Measurements from ENCODE around the gene FKBP2.
A peak's percentile ranks its signal among the peaks of the same experiment; 100 is the strongest.

Gene FKBP2

DNA sequence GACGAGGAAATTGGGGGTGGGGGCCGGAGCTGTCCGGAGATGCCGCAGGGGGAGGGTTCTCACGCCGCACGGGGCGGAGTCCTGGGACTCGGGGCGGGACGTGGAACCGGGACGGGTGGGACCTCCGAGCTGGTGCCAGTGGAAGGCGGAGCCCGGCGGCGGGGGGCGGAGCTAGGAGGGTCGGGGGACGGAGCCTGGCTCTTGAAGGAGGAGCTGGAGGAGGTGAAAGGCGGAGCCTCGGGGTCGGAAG lies 271 bp downstream of the FKBP2 start:
- FAIRE-seq (no peak), DNase-seq (ENCODE audit: insufficient read length, low spot score) (peak; percentile 76)
- no peak for TF ChIP-seq CTCF (IDR thresholded peaks at IDR 0.05; ENCODE audit: insufficient read depth, missing control alignments)

GRCh38 chr11:64241491-64242374 lies 838 bp downstream of the FKBP2 start:
- TF ChIP-seq CTCF (IDR thresholded peaks at IDR 0.05; ENCODE audit: insufficient read depth, missing control alignments), result no peak
- DNase-seq (ENCODE audit: insufficient read length, low spot score) (peak; percentile 78), FAIRE-seq (no peak)

- FAIRE-seq (no peak), DNase-seq (ENCODE audit: insufficient read length, low spot score) (no peak)
- no peak for TF ChIP-seq CTCF (IDR thresholded peaks at IDR 0.05; ENCODE audit: insufficient read depth, missing control alignments)
These were observed 2.5 kb downstream of the FKBP2 start for GRCh38 chr11:64243236-64243854.

DNA sequence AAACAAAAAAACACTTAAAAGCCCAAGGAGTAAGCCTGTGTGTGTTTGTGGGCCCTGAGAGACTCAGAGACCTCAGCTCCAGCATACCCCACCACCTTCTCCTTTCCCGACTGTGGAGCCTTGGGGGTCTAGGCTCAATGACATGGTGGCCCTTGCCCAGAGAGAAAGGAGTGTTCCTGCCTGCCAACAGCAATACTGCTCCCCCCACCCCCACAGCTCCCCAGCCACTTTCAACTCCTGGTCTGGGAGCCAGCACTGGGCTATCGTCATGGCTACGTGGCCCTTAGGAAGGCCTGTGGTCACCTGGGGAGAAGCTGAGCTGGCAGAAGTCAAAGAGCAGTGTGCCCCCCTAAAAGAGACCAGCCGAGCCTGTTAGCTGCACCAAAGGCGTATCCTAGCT lies 3.2 kb downstream of the FKBP2 start:
- FAIRE-seq (no peak), DNase-seq (ENCODE audit: insufficient read length, low spot score) (no peak)
- no peak for TF ChIP-seq CTCF (IDR thresholded peaks at IDR 0.05; ENCODE audit: insufficient read depth, missing control alignments)

- DNase-seq (ENCODE audit: insufficient read length, low spot score) (no peak), FAIRE-seq (no peak)
- no peak for TF ChIP-seq CTCF (IDR thresholded peaks at IDR 0.05; ENCODE audit: insufficient read depth, missing control alignments)
These were observed 4.1 kb downstream of the FKBP2 start for GRCh38 chr11:64244966-64245365.

DNA sequence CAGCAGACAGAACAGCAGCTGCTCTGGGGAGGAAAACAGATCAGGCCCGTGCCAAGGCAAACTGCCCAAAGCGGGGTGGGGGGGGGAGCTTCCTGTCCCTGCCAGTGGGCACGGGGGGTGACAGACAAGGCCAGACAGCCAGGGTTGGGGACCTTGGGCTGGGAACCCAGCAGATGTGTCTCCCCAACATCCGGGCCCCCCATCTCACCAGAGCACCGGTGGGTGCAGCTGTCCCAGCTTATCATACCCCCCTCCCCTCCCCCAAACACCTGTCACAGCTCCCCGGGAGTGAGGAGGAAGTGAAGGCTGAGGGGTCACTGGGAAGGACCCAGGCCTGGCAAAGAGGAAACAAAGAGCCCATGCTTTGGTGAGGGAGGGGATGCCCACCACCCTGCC lies 4.5 kb downstream of the FKBP2 start:
- DNase-seq (ENCODE audit: insufficient read length, low spot score) (no peak), FAIRE-seq (no peak)
- TF ChIP-seq CTCF (IDR thresholded peaks at IDR 0.05; ENCODE audit: insufficient read depth, missing control alignments), result no peak

All from D721Med (cell line).